G401.6 (cell line): ENCODE measurements around the gene C11orf16.
"Not testable (repeated sequence)": the region's sequence is repeated elsewhere in the genome, so short reads cannot be mapped to it uniquely, and the experiment has no call there.

Source experiments
- FAIRE-seq: peaks from 2 replicates; lab custom pipeline; 2012; peaks lifted over from hg19 to GRCh38; lab: Jason Lieb, UNC

C11orf16 gene

GRCh38 chr11:8932564-8933180, at the start of gene C11orf16:
Gene C11orf16, minus strand, starts transcription at chr11:8932947. Its CDS starts 639 bp downstream, at chr11:8932308.
- FAIRE-seq = no peak

- FAIRE-seq = no peak
Observed at GRCh38 chr11:8980485-8980884, 47.7 kb upstream of the C11orf16 start.

- FAIRE-seq = not testable (repeated sequence)
Observed at GRCh38 chr11:8979365-8979764, 46.6 kb upstream of the C11orf16 start.

- FAIRE-seq = no peak
Observed at GRCh38 chr11:8973121-8973520, 40.4 kb upstream of the C11orf16 start.

- FAIRE-seq = no peak
Observed at GRCh38 chr11:8971924-8972316, 39.2 kb upstream of the C11orf16 start.

GRCh38 chr11:8971196-8971923, 38.6 kb upstream of the C11orf16 start:
- FAIRE-seq = no peak

GRCh38 chr11:8967184-8967583, 34.4 kb upstream of the C11orf16 start:
- FAIRE-seq = no peak

GRCh38 chr11:8964324-8965320, 31.9 kb upstream of the C11orf16 start, which contains the start of gene TMEM9B:
Gene TMEM9B, minus strand, starts transcription at chr11:8964442. Its CDS starts 129 bp downstream, at chr11:8964313.
- peak; percentile 94 for FAIRE-seq

- FAIRE-seq = no peak
Observed at GRCh38 chr11:8963569-8964323, 31.0 kb upstream of the C11orf16 start.

- FAIRE-seq = no peak
Observed at GRCh38 chr11:8962841-8963240, 30.1 kb upstream of the C11orf16 start.

- no peak for FAIRE-seq
Observed at GRCh38 chr11:8961401-8961800, 28.7 kb upstream of the C11orf16 start.

GRCh38 chr11:8959546-8960166, 26.9 kb upstream of the C11orf16 start:
- peak; percentile 96 for FAIRE-seq

GRCh38 chr11:8956860-8957259, 24.1 kb upstream of the C11orf16 start:
- no peak for FAIRE-seq

GRCh38 chr11:8948886-8949285, 16.1 kb upstream of the C11orf16 start:
- FAIRE-seq = no peak

GRCh38 chr11:8947230-8947943, 14.6 kb upstream of the C11orf16 start:
- no peak for FAIRE-seq

- FAIRE-seq = no peak
Observed at GRCh38 chr11:8942518-8943066, 9.8 kb upstream of the C11orf16 start, which contains the start of gene ASCL3. Gene ASCL3, minus strand, starts transcription at chr11:8943016. Its CDS starts 4,855 bp downstream, at chr11:8938161.

GRCh38 chr11:8941341-8942103, 8.8 kb upstream of the C11orf16 start:
- no peak for FAIRE-seq

- no peak for FAIRE-seq
Observed at GRCh38 chr11:8937659-8938058, 4.9 kb upstream of the C11orf16 start.

- no peak for FAIRE-seq
Observed at GRCh38 chr11:8937159-8937558, 4.4 kb upstream of the C11orf16 start.
